ENCODE results near the gene TCERG1.
A peak's percentile ranks its signal among the peaks of the same experiment; 100 is the strongest.

The TCERG1 gene

DNA sequence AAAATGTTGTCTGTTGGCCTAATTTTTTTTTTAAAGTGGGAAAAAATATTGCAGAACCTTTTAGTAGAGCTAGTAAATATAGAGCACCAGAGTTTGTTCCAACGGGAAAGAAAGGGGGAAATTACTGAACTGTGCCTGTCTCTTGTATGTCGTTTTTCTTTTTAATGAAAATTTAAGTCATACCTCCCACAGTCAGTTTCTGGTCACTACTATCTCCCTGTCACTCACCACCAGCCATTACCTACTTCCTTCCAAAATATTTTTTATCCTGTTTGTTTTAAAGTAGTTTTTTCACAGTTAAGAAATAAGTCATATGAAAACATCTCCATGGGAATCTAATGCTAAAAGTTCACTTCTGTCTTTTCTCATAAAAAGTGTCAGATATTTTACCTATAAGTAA lies 47.5 kb downstream of the TCERG1 start:
- POLR2A ChIA-PET = no interaction called here
- no peak for DNase-seq (ENCODE audit: extremely low spot score)
- CTCF ChIA-PET = no interaction called here
- no peak for TF ChIP-seq NFRKB (IDR thresholded peaks at IDR 0.05)

GRCh38 chr5:146499680-146500079 lies 52.5 kb downstream of the TCERG1 start:
- POLR2A ChIA-PET = no interaction called here

GRCh38 chr5:146507428-146507827 lies 60.3 kb downstream of the TCERG1 start:
- TF ChIP-seq NFRKB (IDR thresholded peaks at IDR 0.05) (no peak), BHLHE40 (IDR thresholded peaks at IDR 0.05; ENCODE audit: borderline replicate concordance) (no peak), SP1 (IDR thresholded peaks at IDR 0.05) (no peak), L3MBTL2 (conservative IDR thresholded peaks at IDR 0.05) (no peak), ZNF384 (IDR thresholded peaks at IDR 0.05) (no peak), SUZ12 (IDR thresholded peaks at IDR 0.05) (no peak), ELF4 (IDR thresholded peaks at IDR 0.05) (no peak), ARNT (IDR thresholded peaks at IDR 0.05) (no peak), CTBP1 (IDR thresholded peaks at IDR 0.05; ENCODE audit: borderline replicate concordance) (no peak), PKNOX1 (IDR thresholded peaks at IDR 0.05) (no peak), FOXK2 (IDR thresholded peaks at IDR 0.05) (no peak), LEF1 (IDR thresholded peaks at IDR 0.05; ENCODE audit: borderline replicate concordance) (no peak), HDGF (IDR thresholded peaks at IDR 0.05; ENCODE audit: borderline replicate concordance) (no peak), TARDBP (IDR thresholded peaks at IDR 0.05) (no peak), FOXM1 (IDR thresholded peaks at IDR 0.05; ENCODE audit: borderline replicate concordance) (no peak), FOXA1 (IDR thresholded peaks at IDR 0.05) (no peak)
- CTCF ChIA-PET = no interaction called here

More at GRCh38 chr5:146499680-146500079, 52.5 kb downstream of the TCERG1 start:
- TF ChIP-seq PKNOX1 (IDR thresholded peaks at IDR 0.05) (peak; percentile 94), SUZ12 (IDR thresholded peaks at IDR 0.05) (no peak)
- CTCF ChIA-PET = no interaction called here
- no peak for DNase-seq (ENCODE audit: extremely low spot score)

GRCh38 chr5:146510559-146511125 lies 63.5 kb downstream of the TCERG1 start:
- CTCF ChIA-PET = no interaction called here
- no peak for DNase-seq (ENCODE audit: extremely low spot score)
- POLR2A ChIA-PET = no interaction called here
- TF ChIP-seq LEF1 (IDR thresholded peaks at IDR 0.05; ENCODE audit: borderline replicate concordance) (no peak), CTBP1 (IDR thresholded peaks at IDR 0.05; ENCODE audit: borderline replicate concordance) (no peak), PKNOX1 (IDR thresholded peaks at IDR 0.05) (no peak), ELF4 (IDR thresholded peaks at IDR 0.05) (no peak), FOXM1 (IDR thresholded peaks at IDR 0.05; ENCODE audit: borderline replicate concordance) (no peak), TARDBP (IDR thresholded peaks at IDR 0.05) (no peak), ARNT (IDR thresholded peaks at IDR 0.05) (no peak), HDGF (IDR thresholded peaks at IDR 0.05; ENCODE audit: borderline replicate concordance) (no peak), L3MBTL2 (conservative IDR thresholded peaks at IDR 0.05) (no peak), ZNF384 (IDR thresholded peaks at IDR 0.05) (no peak)

More at GRCh38 chr5:146507428-146507827, 60.3 kb downstream of the TCERG1 start:
- DNase-seq (ENCODE audit: extremely low spot score) = no peak
- POLR2A ChIA-PET = no interaction called here

DNA sequence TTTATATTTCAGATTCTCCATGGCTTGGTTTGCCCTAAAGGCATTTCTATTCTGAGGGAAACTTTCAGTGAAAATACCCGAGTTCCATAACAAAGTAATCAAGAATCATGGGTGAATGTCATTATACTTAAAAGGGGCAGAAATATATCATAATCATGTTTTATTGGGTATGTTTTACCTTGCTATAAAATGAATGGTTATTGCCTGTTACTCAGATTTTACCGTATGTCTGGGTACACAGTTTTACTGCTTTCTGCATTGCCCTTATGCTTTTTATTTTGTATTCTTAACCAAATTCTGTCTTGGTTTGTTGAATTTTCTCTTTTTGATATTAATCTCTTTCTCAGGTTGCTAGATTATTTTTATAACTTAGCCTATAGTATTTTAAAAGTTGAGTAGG lies 66.3 kb downstream of the TCERG1 start:
- DNase-seq (ENCODE audit: extremely low spot score) = no peak
- TF ChIP-seq HDGF (IDR thresholded peaks at IDR 0.05; ENCODE audit: borderline replicate concordance) (no peak), FOXA1 (IDR thresholded peaks at IDR 0.05) (no peak), ELF4 (IDR thresholded peaks at IDR 0.05) (no peak), ZNF384 (IDR thresholded peaks at IDR 0.05) (no peak), BHLHE40 (IDR thresholded peaks at IDR 0.05; ENCODE audit: borderline replicate concordance) (no peak), PKNOX1 (IDR thresholded peaks at IDR 0.05) (no peak), CTBP1 (IDR thresholded peaks at IDR 0.05; ENCODE audit: borderline replicate concordance) (no peak), SP1 (IDR thresholded peaks at IDR 0.05) (no peak), FOXK2 (IDR thresholded peaks at IDR 0.05) (no peak), SUZ12 (IDR thresholded peaks at IDR 0.05) (no peak), L3MBTL2 (conservative IDR thresholded peaks at IDR 0.05) (no peak), LEF1 (IDR thresholded peaks at IDR 0.05; ENCODE audit: borderline replicate concordance) (no peak), TARDBP (IDR thresholded peaks at IDR 0.05) (no peak), ARNT (IDR thresholded peaks at IDR 0.05) (no peak), NFRKB (IDR thresholded peaks at IDR 0.05) (no peak), FOXM1 (IDR thresholded peaks at IDR 0.05; ENCODE audit: borderline replicate concordance) (no peak)
- CTCF ChIA-PET = no interaction called here
- POLR2A ChIA-PET = no interaction called here

- DNase-seq (ENCODE audit: extremely low spot score) = no peak
- TF ChIP-seq ELF4 (IDR thresholded peaks at IDR 0.05) = no peak
- no peak for TF ChIP-seq ZNF384 (IDR thresholded peaks at IDR 0.05)
- TF ChIP-seq SUZ12 (IDR thresholded peaks at IDR 0.05) = no peak
- no peak for TF ChIP-seq FOXK2 (IDR thresholded peaks at IDR 0.05)
- no peak for TF ChIP-seq L3MBTL2 (conservative IDR thresholded peaks at IDR 0.05)
- TF ChIP-seq HDGF (IDR thresholded peaks at IDR 0.05; ENCODE audit: borderline replicate concordance) = no peak
- TF ChIP-seq FOXA1 (IDR thresholded peaks at IDR 0.05) = no peak
- TF ChIP-seq FOXM1 (IDR thresholded peaks at IDR 0.05; ENCODE audit: borderline replicate concordance) = no peak
- TF ChIP-seq CTBP1 (IDR thresholded peaks at IDR 0.05; ENCODE audit: borderline replicate concordance) = no peak
- no peak for TF ChIP-seq SP1 (IDR thresholded peaks at IDR 0.05)
- no peak for TF ChIP-seq NFRKB (IDR thresholded peaks at IDR 0.05)
- TF ChIP-seq TARDBP (IDR thresholded peaks at IDR 0.05) = no peak
- no peak for TF ChIP-seq LEF1 (IDR thresholded peaks at IDR 0.05; ENCODE audit: borderline replicate concordance)
- no peak for TF ChIP-seq ARNT (IDR thresholded peaks at IDR 0.05)
- ChIA-PET POLR2A (no interaction called here), CTCF (interaction anchor here (0.8 kb wide), 1 partner anchor 19 kb away, joined by 3 read pairs; no protein-coding TSS in a partner anchor)
Observed at GRCh38 chr5:146514575-146514974, 67.4 kb downstream of the TCERG1 start.
